Measurements from ENCODE around the gene EPHX1. TPM values are rescaled to one million over a fixed set of nuclear protein-coding genes. Genes with fewer than 3 reads are reported as not detected.

EPHX1 gene
- total and polyA plus RNA-seq, 4 donors = 31.7 to 115 (median 98.5) TPM

DNA sequence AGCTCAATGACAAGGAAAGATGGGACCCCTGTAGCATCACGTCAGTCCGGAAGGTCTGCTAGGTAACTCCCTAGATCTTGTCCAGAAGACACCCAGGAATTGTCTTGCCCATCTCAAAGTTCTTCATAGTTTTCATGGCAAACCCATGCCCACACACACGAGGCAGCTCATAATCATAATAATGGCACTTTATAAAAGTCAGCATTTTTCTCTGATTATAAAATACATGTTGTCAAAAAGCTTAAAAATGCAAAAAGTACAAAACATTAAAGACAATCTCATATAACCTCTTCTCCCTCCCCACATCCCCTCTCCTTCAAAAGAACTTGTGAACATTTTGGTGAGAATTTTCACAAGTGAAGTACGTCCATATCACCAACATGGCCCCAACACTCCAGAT, 30.8 kb downstream of the EPHX1 start:
- no peak overlapping the region for H3K27ac ChIP-seq (ENCODE audit: low read depth in 1 of 2, low read length in 1 of 2)
- no peaks in the 10 kb centered on the region for H3K9me3 ChIP-seq (ENCODE audit: control insufficient read depth in 4 of 4, insufficient read depth in 3 of 4, low read length in 3 of 4)
- WGBS, 2 donors = 90 to 93% methylated on average over 4 of the region's 4 CpGs
- H3K9ac ChIP-seq (ENCODE audit: insufficient read depth in 1 of 2, low read length in 2 of 2) = no peak overlapping the region
- peaks cover 0 to 15% (median 5%) of the 10 kb centered on the region in 5 donors for H3K4me1 ChIP-seq (ENCODE audit: control insufficient read depth in 5 of 5, insufficient read depth in 5 of 5, low read length in 5 of 5)
- ATAC-seq (ENCODE audit: insufficient read depth, low FRiP score) = no peak
- no peak overlapping the region for H3K4me3 ChIP-seq
- H3K36me3 ChIP-seq (ENCODE audit: control insufficient read depth in 4 of 4, insufficient read depth in 4 of 4, low read length in 4 of 4) = peaks cover 0 to 52% (median 47%) of the 10 kb centered on the region in 4 donors
- H3K27me3 ChIP-seq (ENCODE audit: control insufficient read depth in 3 of 3, insufficient read depth in 3 of 3, low read length in 2 of 3) = no peaks in the 10 kb centered on the region
- TF ChIP-seq, protein P1, sequence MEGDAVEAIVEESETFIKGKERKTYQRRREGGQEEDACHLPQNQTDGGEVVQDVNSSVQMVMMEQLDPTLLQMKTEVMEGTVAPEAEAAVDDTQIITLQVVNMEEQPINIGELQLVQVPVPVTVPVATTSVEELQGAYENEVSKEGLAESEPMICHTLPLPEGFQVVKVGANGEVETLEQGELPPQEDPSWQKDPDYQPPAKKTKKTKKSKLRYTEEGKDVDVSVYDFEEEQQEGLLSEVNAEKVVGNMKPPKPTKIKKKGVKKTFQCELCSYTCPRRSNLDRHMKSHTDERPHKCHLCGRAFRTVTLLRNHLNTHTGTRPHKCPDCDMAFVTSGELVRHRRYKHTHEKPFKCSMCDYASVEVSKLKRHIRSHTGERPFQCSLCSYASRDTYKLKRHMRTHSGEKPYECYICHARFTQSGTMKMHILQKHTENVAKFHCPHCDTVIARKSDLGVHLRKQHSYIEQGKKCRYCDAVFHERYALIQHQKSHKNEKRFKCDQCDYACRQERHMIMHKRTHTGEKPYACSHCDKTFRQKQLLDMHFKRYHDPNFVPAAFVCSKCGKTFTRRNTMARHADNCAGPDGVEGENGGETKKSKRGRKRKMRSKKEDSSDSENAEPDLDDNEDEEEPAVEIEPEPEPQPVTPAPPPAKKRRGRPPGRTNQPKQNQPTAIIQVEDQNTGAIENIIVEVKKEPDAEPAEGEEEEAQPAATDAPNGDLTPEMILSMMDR (IDR thresholded peaks at IDR 0.05; ENCODE audit: control extremely low read depth, extremely low read depth) = no peak
- no peak for DNase-seq

DNA sequence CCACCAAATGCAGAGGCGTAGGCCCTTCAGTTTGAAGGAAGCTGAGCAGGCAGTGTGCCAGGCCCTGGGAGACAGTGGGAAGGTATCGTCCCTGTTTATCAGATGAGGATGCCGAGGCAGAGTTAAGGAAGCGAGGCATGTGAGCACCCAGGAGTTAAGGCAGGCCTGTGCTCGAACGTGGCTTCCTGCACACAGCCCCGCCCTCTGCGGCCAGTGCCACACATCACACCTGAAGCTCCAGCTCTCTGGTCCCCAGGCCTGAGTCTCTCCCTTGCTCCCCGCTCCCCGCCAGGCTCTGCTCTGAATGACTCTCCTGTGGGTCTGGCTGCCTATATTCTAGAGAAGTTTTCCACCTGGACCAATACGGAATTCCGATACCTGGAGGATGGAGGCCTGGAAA, 32.1 kb downstream of the EPHX1 start:
- TF ChIP-seq, protein P1 (IDR thresholded peaks at IDR 0.05; ENCODE audit: control extremely low read depth, extremely low read depth) = no peak
- H3K36me3 ChIP-seq (ENCODE audit: control insufficient read depth in 4 of 4, insufficient read depth in 4 of 4, low read length in 4 of 4) = peaks cover 0 to 59% (median 54%) of the 10 kb centered on the region in 4 donors
- no peak overlapping the region for H3K4me3 ChIP-seq
- peaks cover 0 to 15% (median 0%) of the 10 kb centered on the region in 5 donors for H3K4me1 ChIP-seq (ENCODE audit: control insufficient read depth in 5 of 5, insufficient read depth in 5 of 5, low read length in 5 of 5)
- H3K9ac ChIP-seq (ENCODE audit: insufficient read depth in 1 of 2, low read length in 2 of 2) = no peak overlapping the region
- no peaks in the 10 kb centered on the region for H3K27me3 ChIP-seq (ENCODE audit: control insufficient read depth in 3 of 3, insufficient read depth in 3 of 3, low read length in 2 of 3)
- ATAC-seq (ENCODE audit: insufficient read depth, low FRiP score) (no peak), DNase-seq (no peak)
- H3K9me3 ChIP-seq (ENCODE audit: control insufficient read depth in 4 of 4, insufficient read depth in 3 of 4, low read length in 3 of 4) = no peaks in the 10 kb centered on the region
- no peak overlapping the region for H3K27ac ChIP-seq (ENCODE audit: low read depth in 1 of 2, low read length in 1 of 2)
- WGBS, 2 donors = 80 to 82% methylated on average over 12 of the region's 12 CpGs

DNA sequence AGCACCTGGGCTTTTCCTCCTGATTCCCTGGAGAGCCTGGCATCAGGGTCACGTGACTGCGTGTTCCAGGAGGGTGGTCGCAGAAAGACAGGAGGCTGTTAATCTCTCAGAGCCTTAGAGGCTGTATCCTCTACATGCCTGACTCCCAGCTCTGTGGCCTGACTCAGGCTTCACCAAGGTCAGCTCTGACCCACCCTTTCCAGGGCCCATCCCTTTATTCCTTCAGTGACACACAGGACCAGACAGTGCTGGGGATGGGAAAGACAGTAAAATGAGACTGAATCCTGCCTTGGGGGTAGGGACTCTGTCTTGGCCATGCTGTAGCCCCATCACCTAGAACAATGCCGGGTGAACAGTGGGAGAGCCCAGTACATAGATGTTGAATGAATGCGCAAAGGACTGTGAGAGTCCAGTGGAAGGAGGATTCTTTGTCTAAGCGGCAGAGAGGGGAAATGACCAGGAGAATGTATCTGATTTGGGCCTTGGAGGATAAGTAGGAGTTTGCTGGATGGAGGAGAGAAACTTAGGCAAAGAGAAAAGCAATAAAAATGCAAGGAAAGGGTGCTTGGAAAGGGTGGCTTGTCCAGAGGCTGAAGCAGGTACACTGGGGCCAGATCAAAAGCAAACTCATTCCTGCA, 33.0 kb downstream of the EPHX1 start:
- DNase-seq (no peak), ATAC-seq (ENCODE audit: insufficient read depth, low FRiP score) (no peak)
- Histone ChIP-seq H3K27me3 (ENCODE audit: control insufficient read depth in 3 of 3, insufficient read depth in 3 of 3, low read length in 2 of 3) (no peaks in the 10 kb centered on the region), H3K27ac (ENCODE audit: low read depth in 1 of 2, low read length in 1 of 2) (no peak overlapping the region), H3K36me3 (ENCODE audit: control insufficient read depth in 4 of 4, insufficient read depth in 4 of 4, low read length in 4 of 4) (peaks cover 0 to 61% (median 57%) of the 10 kb centered on the region in 4 donors), H3K4me1 (ENCODE audit: control insufficient read depth in 5 of 5, insufficient read depth in 5 of 5, low read length in 5 of 5) (peaks cover 0 to 20% (median 0%) of the 10 kb centered on the region in 5 donors), H3K9me3 (ENCODE audit: control insufficient read depth in 4 of 4, insufficient read depth in 3 of 4, low read length in 3 of 4) (no peaks in the 10 kb centered on the region), H3K4me3 (no peak overlapping the region), H3K9ac (ENCODE audit: insufficient read depth in 1 of 2, low read length in 2 of 2) (no peak overlapping the region)
- WGBS, 2 donors = 93 to 95% methylated on average over 6 of the region's 6 CpGs
- TF ChIP-seq, protein P1 (IDR thresholded peaks at IDR 0.05; ENCODE audit: control extremely low read depth, extremely low read depth) = no peak

DNA sequence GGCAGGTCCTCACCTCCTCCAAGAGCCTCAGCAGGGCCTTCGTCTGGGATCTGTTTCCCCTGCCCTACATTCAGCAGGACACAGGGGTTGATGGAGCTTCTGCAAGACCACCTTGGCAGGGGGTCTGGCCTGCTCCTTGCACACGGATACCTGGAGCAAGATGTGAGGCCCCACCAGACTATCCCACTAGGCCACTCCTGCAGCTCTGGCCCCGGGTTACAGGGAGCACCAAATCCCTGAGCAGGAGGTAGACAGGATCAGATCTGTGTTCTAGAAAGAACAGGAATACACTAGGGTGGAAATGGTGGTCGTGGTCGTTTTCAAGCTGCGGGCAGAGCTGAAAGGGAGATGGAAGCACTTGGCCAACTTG, 33.5 kb downstream of the EPHX1 start:
- Histone ChIP-seq H3K9me3 (ENCODE audit: control insufficient read depth in 4 of 4, insufficient read depth in 3 of 4, low read length in 3 of 4) (no peaks in the 10 kb centered on the region), H3K9ac (ENCODE audit: insufficient read depth in 1 of 2, low read length in 2 of 2) (no peak overlapping the region), H3K27ac (ENCODE audit: low read depth in 1 of 2, low read length in 1 of 2) (no peak overlapping the region), H3K4me1 (ENCODE audit: control insufficient read depth in 5 of 5, insufficient read depth in 5 of 5, low read length in 5 of 5) (peaks cover 0 to 25% (median 4%) of the 10 kb centered on the region in 5 donors), H3K27me3 (ENCODE audit: control insufficient read depth in 3 of 3, insufficient read depth in 3 of 3, low read length in 2 of 3) (no peaks in the 10 kb centered on the region), H3K4me3 (no peak overlapping the region), H3K36me3 (ENCODE audit: control insufficient read depth in 4 of 4, insufficient read depth in 4 of 4, low read length in 4 of 4) (peaks cover 0 to 62% (median 56%) of the 10 kb centered on the region in 4 donors)
- WGBS, 2 donors = 82 to 91% methylated on average over 6 of the region's 6 CpGs
- ATAC-seq (ENCODE audit: insufficient read depth, low FRiP score) = no peak
- DNase-seq = no peak
- TF ChIP-seq, protein P1 (IDR thresholded peaks at IDR 0.05; ENCODE audit: control extremely low read depth, extremely low read depth) = no peak

All from lung (tissue), 12 donors.